GM18519 (cell line): ENCODE measurements around the gene CHRNA5.

Experiments
- ATAC-seq: cut with Tn5 transposase; IDR thresholded peaks from one replicate; pipeline ENCODE4 v1.9.1; 2021; ENCODE audit warnings: mild to moderate bottlenecking, moderate library complexity; ENCODE audit not compliant: unreplicated experiment, low FRiP score

Gene CHRNA5

GRCh38 chr15:78636378-78636859, 71.1 kb downstream of the CHRNA5 start:
- no peak for ATAC-seq

GRCh38 chr15:78637776-78638435, 72.6 kb downstream of the CHRNA5 start:
- ATAC-seq = no peak

- no peak for ATAC-seq
Measured at GRCh38 chr15:78638658-78639314, 73.5 kb downstream of the CHRNA5 start.

GRCh38 chr15:78640527-78641101, 75.3 kb downstream of the CHRNA5 start:
- ATAC-seq = no peak

GRCh38 chr15:78641102-78641748, 75.9 kb downstream of the CHRNA5 start, which contains the start of gene CHRNB4:
Gene CHRNB4, minus strand, starts transcription at chr15:78641210. Its CDS starts 77 bp downstream, at chr15:78641133.
- no peak for ATAC-seq

GRCh38 chr15:78641749-78642275, 76.5 kb downstream of the CHRNA5 start:
- no peak for ATAC-seq

- ATAC-seq = no peak
Measured at GRCh38 chr15:78642331-78642730, 77.0 kb downstream of the CHRNA5 start.
